A549 (cell line): ENCODE data around the gene LSM12. TPM values are rescaled to one million over a fixed set of nuclear protein-coding genes. Genes with fewer than 3 reads are reported as not detected.

Experiments
- ATAC-seq, 2 experiments: fragments of 200-7000 bp in 1 of 2; fragments of >200 bp in 1 of 2; cut with Nextera tagmentation in 1 of 2; cut with Tn5 transposase in 1 of 2; 3 replicates each; pipeline versions ENCODE4 v1.8.0 to v1.9.1; 2018 to 2020; ENCODE audit warnings: mild to moderate bottlenecking in 1 of 2, moderate library complexity in 1 of 2
- CTCF ChIA-PET: fragments of 300-600 bp; sonication (Branson Sonifier 250); formaldehyde crosslinking; extraction: SDS; loops from one replicate; lab custom pipeline; 2021; ENCODE audit warnings: antibody characterized with exemption, inconsistent platforms; lab: Yijun Ruan, JAX
- POLR2A ChIA-PET: fragments of 350-600 bp; formaldehyde crosslinking; extraction: SDS; loops from one replicate; lab custom pipeline; 2021; ENCODE audit warnings: antibody characterized with exemption, inconsistent platforms; lab: Yijun Ruan, JAX
- DNase-seq, 2 experiments: peaks; one replicate each; pipeline versions ENCODE4 v3.0.0 to v3.0.0-alpha.2; 2011 to 2016; ENCODE audit warnings: low read depth in 1 of 2, low spot score in 1 of 2
- FAIRE-seq: peaks from 2 replicates; lab custom pipeline; 2011; peaks lifted over from hg19 to GRCh38; lab: Jason Lieb, UNC
- H3K27ac ChIP-seq, 2 experiments: fragments of >200 bp; sonication (Bioruptor Twin); formaldehyde crosslinking; 3 replicates each; pipeline ENCODE4 v1.5.1; 2016 to 2017
- H3K4me1 ChIP-seq: fragments of >200 bp; sonication (Bioruptor Twin); formaldehyde crosslinking; 3 replicates; pipeline ENCODE4 v1.6.1; 2016
- H3K4me2 ChIP-seq: fragments of >200 bp; sonication (Bioruptor Twin); formaldehyde crosslinking; 3 replicates; pipeline ENCODE4 v1.6.1; 2016
- H3K4me3 ChIP-seq: fragments of >200 bp; sonication (Bioruptor Twin); formaldehyde crosslinking; 3 replicates; pipeline ENCODE4 v1.5.1; 2016
- H3K9me3 ChIP-seq: fragments of >200 bp; sonication (Bioruptor Twin); formaldehyde crosslinking; 3 replicates; pipeline ENCODE4 v1.6.1; 2016
- ATOH8 ChIP-seq: fragments of 250-450 bp; sonication (Bioruptor Pico); IDR thresholded peaks from 2 replicates; pipeline ENCODE4 v1.5.0; 2020; ENCODE audit warnings: low read depth, mild to moderate bottlenecking, moderate library complexity
- BCL3 ChIP-seq: fragments of >200 bp; sonication (Bioruptor Twin); formaldehyde crosslinking; IDR thresholded peaks from 3 replicates; pipeline ENCODE4 v1.6.1; 2016
- BHLHE40 ChIP-seq: IDR thresholded peaks from 2 replicates; pipeline ENCODE4 v1.6.1; 2012; ENCODE audit warnings: low read depth, low read length, inconsistent platforms
- CBX2 ChIP-seq: fragments of 200-600 bp; sonication (generic); IDR thresholded peaks from 2 replicates; pipeline ENCODE4 v1.6.1; 2016; ENCODE audit warnings: low read depth, mild to moderate bottlenecking, borderline replicate concordance
- CEBPB ChIP-seq, 2 experiments: fragments of >200 bp in 1 of 2; sonication (Bioruptor Twin) in 1 of 2; formaldehyde crosslinking in 1 of 2; IDR thresholded peaks; 2 replicates each; pipeline ENCODE4 v1.6.1; 2012 to 2016
- CHD2 ChIP-seq: fragments of 150-350 bp; IDR thresholded peaks from 2 replicates; pipeline ENCODE4 v1.6.1; 2014; ENCODE audit warnings: low read length; ENCODE audit not compliant: partially characterized antibody
- CHD4 ChIP-seq: fragments of 200-600 bp; sonication (generic); IDR thresholded peaks from 2 replicates; pipeline ENCODE4 v1.6.1; 2016; ENCODE audit warnings: antibody characterized with exemption, mild to moderate bottlenecking, borderline replicate concordance
- EHF ChIP-seq: fragments of 250-450 bp; sonication (Bioruptor Pico); IDR thresholded peaks from 2 replicates; pipeline ENCODE4 v1.5.0; 2020; ENCODE audit warnings: mild to moderate bottlenecking
- EP300 ChIP-seq, 2 experiments: fragments of >200 bp; sonication (Bioruptor Twin); formaldehyde crosslinking; IDR thresholded peaks; 2 replicates in 1 of 2; 3 replicates in 1 of 2; pipeline ENCODE4 v1.6.1; 2016 to 2017
- FOSL2 ChIP-seq, 2 experiments: fragments of 450-650 bp in 1 of 2; fragments of >200 bp in 1 of 2; sonication (Bioruptor Twin) in 1 of 2; formaldehyde crosslinking; IDR thresholded peaks; 2 replicates each; pipeline versions ENCODE4 v1.5.0 to v1.6.1; 2016 to 2020; ENCODE audit warnings: mild to moderate bottlenecking in 1 of 2, moderate library complexity in 1 of 2
- GATA3 ChIP-seq: IDR thresholded peaks from 2 replicates; pipeline ENCODE4 v1.6.1; 2012; ENCODE audit warnings: borderline replicate concordance
- HES2 ChIP-seq: fragments of >200 bp; sonication (Bioruptor Twin); formaldehyde crosslinking; IDR thresholded peaks from 2 replicates; pipeline ENCODE4 v1.6.1; 2016
- JUN ChIP-seq, 2 experiments: fragments of >200 bp; sonication (Bioruptor Twin); formaldehyde crosslinking; IDR thresholded peaks; 2 replicates in 1 of 2; 3 replicates in 1 of 2; pipeline ENCODE4 v1.6.1; 2016 to 2017
- KDM1A ChIP-seq: fragments of 200-600 bp; sonication (generic); IDR thresholded peaks from 2 replicates; pipeline ENCODE4 v1.6.1; 2016; ENCODE audit warnings: low read depth, mild to moderate bottlenecking
- MYC ChIP-seq: IDR thresholded peaks from 2 replicates; pipeline ENCODE4 v1.6.1; 2012; ENCODE audit warnings: mild to moderate bottlenecking, inconsistent platforms, low read length, improper control_type of control experiment, borderline replicate concordance
- PBX3 ChIP-seq: IDR thresholded peaks from 2 replicates; pipeline ENCODE4 v1.6.1; 2012
- PHF8 ChIP-seq: fragments of 200-600 bp; sonication (generic); IDR thresholded peaks from 2 replicates; pipeline ENCODE4 v1.6.1; 2016; ENCODE audit warnings: low read depth, mild to moderate bottlenecking, antibody characterized with exemption, moderate library complexity, borderline replicate concordance
- POLR2A ChIP-seq: IDR thresholded peaks from 2 replicates; pipeline ENCODE4 v1.6.1; 2012; ENCODE audit warnings: mild to moderate bottlenecking, low read length
- POLR2AphosphoS2 ChIP-seq: conservative IDR thresholded peaks from 2 replicates; pipeline ENCODE4 v1.6.1; 2012; ENCODE audit warnings: low read length, improper control_type of control experiment, inconsistent platforms
- RAD21 ChIP-seq, 2 experiments: fragments of >200 bp in 1 of 2; sonication (Bioruptor Twin) in 1 of 2; formaldehyde crosslinking in 1 of 2; IDR thresholded peaks in 1 of 2; conservative IDR thresholded peaks in 1 of 2; 2 replicates in 1 of 2; 3 replicates in 1 of 2; pipeline ENCODE4 v1.6.1; 2012 to 2018; ENCODE audit warnings: inconsistent platforms in 1 of 2
- RARB ChIP-seq: fragments of 250-450 bp; sonication (Bioruptor Pico); IDR thresholded peaks from 2 replicates; pipeline ENCODE4 v1.8.0; 2021; ENCODE audit warnings: mild to moderate bottlenecking, moderate library complexity
- REST ChIP-seq: fragments of 200-600 bp; sonication (generic); IDR thresholded peaks from 2 replicates; pipeline ENCODE4 v1.6.1; 2016; ENCODE audit warnings: antibody characterized with exemption, mild to moderate bottlenecking, moderate library complexity
- RNF2 ChIP-seq: fragments of 200-600 bp; sonication (generic); IDR thresholded peaks from 2 replicates; pipeline ENCODE4 v1.6.1; 2016; ENCODE audit warnings: low read depth, mild to moderate bottlenecking, antibody characterized with exemption, moderate library complexity, borderline replicate concordance
- SREBF2 ChIP-seq: fragments of 450-650 bp; IDR thresholded peaks from 2 replicates; pipeline ENCODE4 v1.6.1; 2014; ENCODE audit warnings: mild to moderate bottlenecking, moderate library complexity
- TFCP2L1 ChIP-seq: fragments of 250-450 bp; sonication (Bioruptor Pico); IDR thresholded peaks from 2 replicates; pipeline ENCODE4 v1.5.0; 2021; ENCODE audit warnings: mild to moderate bottlenecking
- USF2 ChIP-seq: fragments of 450-650 bp; IDR thresholded peaks from 2 replicates; pipeline ENCODE4 v1.6.1; 2014; ENCODE audit warnings: antibody characterized with exemption
- ZNF302 ChIP-seq: fragments of 250-450 bp; sonication (Bioruptor Pico); IDR thresholded peaks from 2 replicates; pipeline ENCODE4 v1.9.0; 2021; ENCODE audit warnings: inconsistent platforms, mild to moderate bottlenecking, moderate library complexity
- WGBS: methylation state at CpG from one replicate; pipeline ENCODE4 v1.1.6; 2017; ENCODE audit errors: missing lambda C conversion rate; 5-methylcytosine and 5-hydroxymethylcytosine counted together
- polyA plus RNA-seq, 4 experiments: library from polyadenylated mRNA; depleted of rRNA in 3 of 4; stranded (reverse); fragments of >200 nt; fragmentation: RNase III in 1 of 4; extraction: RNeasy Plus Mini Kit Qiagen cat#74134 plus additional on column Dnase treatment in 1 of 4; gene quantifications; 2 replicates in 3 of 4; 3 replicates in 1 of 4; pipeline ENCODE4 v1.2.3, GENCODE V29; 2011 to 2017

The LSM12 gene
- polyA plus RNA-seq, 2 of the 4 experiments (the other 2 are of a cell fraction): 43.9 to 75.0 TPM

- no peak for DNase-seq
- 79% methylated on average over 3 of the region's 3 CpGs for WGBS
- POLR2A ChIA-PET: interaction anchor here (0.7 to 6.8 kb wide), 8 partner anchors 10 to 106 kb away, joined by 3 to 50 read pairs (median 7); partner anchors contain the start of genes G6PC3, HDAC5 and LSM12
- no peak overlapping the region for H3K4me3 ChIP-seq
- no peak for TF ChIP-seq CBX2
- no peak for TF ChIP-seq TFCP2L1
- no peak for TF ChIP-seq SREBF2
- no peak for TF ChIP-seq CEBPB (IDR thresholded peaks at IDR 0.05)
- TF ChIP-seq POLR2AphosphoS2: no peak
- TF ChIP-seq CHD2: no peak
- no peak for TF ChIP-seq HES2
- no peak for TF ChIP-seq CHD4
- no peak for TF ChIP-seq PHF8
- no peak for TF ChIP-seq BHLHE40
- TF ChIP-seq EHF: no peak
- TF ChIP-seq ZNF302 (CRISPR knock-in tag): no peak
- no peak for TF ChIP-seq REST
- TF ChIP-seq, all 56 proteins: peak for 0
- peak overlapping the region; percentile 71 for H3K4me2 ChIP-seq
- no peak for ATAC-seq
- H3K27ac ChIP-seq: peak overlapping the region in 1 of 2 experiments; percentile 86; a peak in 3 of 6 replicates
- H3K4me1 ChIP-seq: peaks cover 59% of the 10 kb centered on the region
- peak; percentile 51 for FAIRE-seq
- CTCF ChIA-PET: interaction anchor here (0.6 to 39.6 kb wide), 8 partner anchors 4 to 522 kb away, joined by 3 to 1202 read pairs (median 5); partner anchors contain the start of gene HDAC5
- H3K9me3 ChIP-seq: no peaks in the 10 kb centered on the region
Measured at GRCh38 chr17:44111777-44112176, 45.3 kb upstream of the LSM12 start.

GRCh38 chr17:44110823-44111633 is 44.6 kb upstream of the LSM12 start:
- ChIA-PET POLR2A (interaction anchor here (0.6 to 6.8 kb wide), 9 partner anchors 11 to 107 kb away, joined by 3 to 50 read pairs (median 4); partner anchors contain the start of genes G6PC3, HDAC5 and LSM12), CTCF (interaction anchor here (0.6 to 39.6 kb wide), 9 partner anchors 3 to 167 kb away, joined by 3 to 1202 read pairs (median 5); partner anchors contain the start of gene HDAC5)
- H3K4me3 ChIP-seq: 0 out of 3 replicates have a peak overlapping the region, but pooled peaks have one; percentile 1
- WGBS: 26% methylated on average over 24 of the region's 28 CpGs
- DNase-seq: peak; percentile 86
- no peaks in the 10 kb centered on the region for H3K9me3 ChIP-seq
- H3K27ac ChIP-seq: peak overlapping the region; percentile 65 to 86
- peak overlapping the region; percentile 71 for H3K4me2 ChIP-seq
- no peak for FAIRE-seq
- peaks cover 59% of the 10 kb centered on the region for H3K4me1 ChIP-seq
- peak; percentile 60 to 75 for ATAC-seq
- no peak for TF ChIP-seq RARB
- no peak for TF ChIP-seq EHF
- TF ChIP-seq POLR2A: no peak
- TF ChIP-seq GATA3: peak; percentile 50; the same call in 1 of the 2 replicates
- peak; percentile 54; the same call in 1 of the 3 replicates for TF ChIP-seq BCL3
- TF ChIP-seq ATOH8 (CRISPR knock-in tag): no peak
- no peak for TF ChIP-seq POLR2AphosphoS2
- no peak for TF ChIP-seq CHD2
- no peak for TF ChIP-seq RNF2
- TF ChIP-seq FOSL2 (IDR thresholded peaks at IDR 0.05): no peak
- TF ChIP-seq FOSL2 (CRISPR knock-in tag; IDR thresholded peaks at IDR 0.05): no peak
- no peak for TF ChIP-seq SREBF2
- TF ChIP-seq KDM1A: no peak
- no peak for TF ChIP-seq PHF8
- TF ChIP-seq MYC: no peak
- TF ChIP-seq PBX3: 0 out of 2 replicates have a peak, but pooled peaks have one; percentile 30
- TF ChIP-seq RAD21 (conservative IDR thresholded peaks at IDR 0.05 in 1 of 2, IDR thresholded peaks at IDR 0.05 in 1 of 2): peak in 1 of 2 experiments; percentile 37; a peak in 1 of 5 replicates
- TF ChIP-seq JUN (IDR thresholded peaks at IDR 0.05): peak in 1 of 2 experiments; percentile 70; a peak in 2 of 5 replicates
- peak in 1 of 2 experiments; percentile 37; a peak in 2 of 5 replicates for TF ChIP-seq EP300 (IDR thresholded peaks at IDR 0.05)
- TF ChIP-seq USF2: no peak
